HCT116 (cell line): Measurements from ENCODE around the gene TMEM186. TPM values are rescaled to one million over a fixed set of nuclear protein-coding genes. Genes with fewer than 3 reads are reported as not detected.

ENCODE experiments used
- ATAC-seq: fragments of 200-7000 bp; cut with Tn5 transposase; 2 replicates; pipeline ENCODE4 v1.9.1; 2020; ENCODE audit warnings: mild to moderate bottlenecking, moderate library complexity
- BruUV-seq: library from RNA; stranded (reverse); fragments of 400-500 nt; replicated peaks from 2 replicates; lab custom pipeline; 2021; lab: Mats Ljungman, UMichigan
- CTCF ChIA-PET: fragments of 300-600 bp; sonication (Branson Sonifier 250); formaldehyde crosslinking; loops from one replicate; lab custom pipeline; 2021; ENCODE audit warnings: antibody characterized with exemption; lab: Charles Lee
- POLR2A ChIA-PET: fragments of 300-600, 350-600 bp; sonication (Branson Sonifier 250); formaldehyde crosslinking; loops from one replicate; lab custom pipeline; 2021; ENCODE audit warnings: antibody characterized with exemption; lab: Charles Lee
- RAD21 ChIA-PET, 2 experiments: fragments of 300-600 bp; sonication (Branson Sonifier 250); formaldehyde crosslinking; loops; one replicate each; lab custom pipeline; 2023; ENCODE audit warnings: low total read pairs in 2 of 2; ENCODE audit not compliant: uncharacterized antibody in 2 of 2, unreplicated experiment in 2 of 2, low non-redundant PET in 1 of 2; lab: Charles Lee
- DNase-seq: peaks from one replicate; pipeline ENCODE4 v3.0.0-alpha.2; 2010; ENCODE audit warnings: low read depth, low spot score
- H2AFZ ChIP-seq: fragments of 200-600 bp; shearing (Covaris generic), sonication (generic); 2 replicates; pipeline ENCODE4 v1.6.1; 2017; ENCODE audit warnings: low read depth, mixed run types, mixed read lengths, antibody characterized with exemption, low read length; ENCODE audit not compliant: poor library complexity, severe bottlenecking
- H3K27ac ChIP-seq: 2 replicates; pipeline ENCODE4 v1.5.1; 2012; ENCODE audit warnings: low read depth, low read length
- H3K27me3 ChIP-seq: fragments of 200-600 bp; sonication (generic); 2 replicates; pipeline ENCODE4 v1.6.1; 2016; ENCODE audit warnings: mixed run types, low read length, mixed read lengths; ENCODE audit not compliant: insufficient read depth
- H3K36me3 ChIP-seq, 2 experiments: fragments of 200-500 bp in 1 of 2; fragments of 200-600 bp in 1 of 2; sonication (Bioruptor generic) in 1 of 2; sonication (generic) in 1 of 2; 2 replicates each; pipeline versions ENCODE4 v1.5.1 to v1.6.1; 2014 to 2016; ENCODE audit warnings: low read length in 2 of 2, inconsistent platforms in 1 of 2, mixed read lengths in 1 of 2, mixed run types in 1 of 2; ENCODE audit not compliant: insufficient read depth in 2 of 2, control insufficient read depth in 1 of 2
- H3K4me1 ChIP-seq, 2 experiments: fragments of 200-600 bp in 1 of 2; sonication (generic) in 1 of 2; 2 replicates each; pipeline versions ENCODE4 v1.5.1 to v1.6.1; 2012 to 2017; ENCODE audit warnings: low read length in 2 of 2, inconsistent platforms in 1 of 2, mild to moderate bottlenecking in 1 of 2, mixed read lengths in 1 of 2, mixed run types in 1 of 2, moderate library complexity in 1 of 2; ENCODE audit not compliant: insufficient read depth in 2 of 2, control insufficient read depth in 1 of 2
- H3K4me2 ChIP-seq: fragments of 200-600 bp; sonication (generic); 2 replicates; pipeline ENCODE4 v1.6.1; 2017; ENCODE audit warnings: mixed run types, low read length, mixed read lengths
- H3K4me3 ChIP-seq, 2 experiments: fragments of 200-600 bp in 1 of 2; sonication (generic) in 1 of 2; replicated peaks in 1 of 2; 2 replicates each; pipeline ENCODE4 v1.5.1; 2011 to 2016; ENCODE audit warnings: low read length in 2 of 2, control low read depth in 1 of 2, low read depth in 1 of 2, mild to moderate bottlenecking in 1 of 2, mixed read lengths in 1 of 2, mixed run types in 1 of 2
- H3K79me2 ChIP-seq: fragments of 200-600 bp; sonication (generic); 2 replicates; pipeline ENCODE4 v1.6.1; 2017; ENCODE audit warnings: mild to moderate bottlenecking, mixed run types, low read length, moderate library complexity, mixed read lengths; ENCODE audit not compliant: insufficient read depth
- H3K9ac ChIP-seq: fragments of 200-600 bp; sonication (generic); 2 replicates; pipeline ENCODE4 v1.6.1; 2016; ENCODE audit warnings: low read length, mixed read lengths
- H3K9me2 ChIP-seq: fragments of 200-600 bp; sonication (generic), shearing (Covaris generic); 2 replicates; pipeline ENCODE4 v1.6.1; 2017; ENCODE audit warnings: mixed run types, mild to moderate bottlenecking, moderate library complexity; ENCODE audit not compliant: insufficient read depth
- H3K9me3 ChIP-seq, 2 experiments: fragments of 200-500 bp in 1 of 2; fragments of 200-600 bp in 1 of 2; sonication (Bioruptor generic) in 1 of 2; sonication (generic) in 1 of 2; 2 replicates each; pipeline ENCODE4 v1.6.1; 2014 to 2017; ENCODE audit warnings: low read length in 2 of 2, mixed read lengths in 2 of 2, inconsistent platforms in 1 of 2, low read depth in 1 of 2, mild to moderate bottlenecking in 1 of 2, mixed run types in 1 of 2, moderate library complexity in 1 of 2; ENCODE audit not compliant: control insufficient read depth in 1 of 2, insufficient read depth in 1 of 2
- H4K20me1 ChIP-seq: fragments of 200-600 bp; sonication (generic), shearing (Covaris generic); 2 replicates; pipeline ENCODE4 v1.6.1; 2017; ENCODE audit warnings: mixed run types, mild to moderate bottlenecking, moderate library complexity; ENCODE audit not compliant: insufficient read depth
- CEBPB ChIP-seq: IDR thresholded peaks from 2 replicates; pipeline ENCODE4 v1.6.1; 2012; ENCODE audit warnings: low read depth
- EGR1 ChIP-seq: IDR thresholded peaks from 2 replicates; pipeline ENCODE4 v1.6.1; 2012; ENCODE audit warnings: low read depth
- EZH2phosphoT487 ChIP-seq: fragments of 200-600 bp; IDR thresholded peaks from 2 replicates; pipeline ENCODE4 v1.6.1; 2018; ENCODE audit warnings: antibody characterized with exemption, borderline replicate concordance
- FOSL1 ChIP-seq: IDR thresholded peaks from 2 replicates; pipeline ENCODE4 v1.6.1; 2012; ENCODE audit warnings: low read depth
- POLR2A ChIP-seq: IDR thresholded peaks from 2 replicates; pipeline ENCODE4 v1.7.0; 2011; ENCODE audit warnings: borderline replicate concordance; ENCODE audit not compliant: insufficient read depth, insufficient read length; ENCODE audit errors: extremely low read depth
- RAD21 ChIP-seq: IDR thresholded peaks from 2 replicates; pipeline ENCODE4 v1.6.1; 2012; ENCODE audit warnings: low read depth, mild to moderate bottlenecking
- SIN3A ChIP-seq: IDR thresholded peaks from 2 replicates; pipeline ENCODE4 v1.6.1; 2012; ENCODE audit warnings: low read depth
- SP1 ChIP-seq: IDR thresholded peaks from 2 replicates; pipeline ENCODE4 v1.6.1; 2012; ENCODE audit warnings: low read depth
- SRF ChIP-seq: IDR thresholded peaks from 2 replicates; pipeline ENCODE4 v1.6.1; 2012; ENCODE audit warnings: low read depth
- YY1 ChIP-seq: IDR thresholded peaks from 2 replicates; pipeline ENCODE4 v1.6.1; 2011; ENCODE audit warnings: low read length, low read depth, moderate library complexity, mild to moderate bottlenecking; ENCODE audit not compliant: insufficient replicate concordance; ENCODE audit errors: extremely low read depth
- intact Hi-C: fragments of 100-400 bp; cut with micrococcal nuclease; formaldehyde crosslinking; loops from 2 replicates; pipeline ENCODE4 v1.10.0; 2022
- total RNA-seq: library from RNA; stranded (reverse); gene quantifications from one replicate; pipeline ENCODE4 v1.2.1, GENCODE V29; 2021; ENCODE audit not compliant: unreplicated experiment
- TF ChIP-seq, protein P1 (sequence below): IDR thresholded peaks from 2 replicates; pipeline ENCODE4 v1.6.1; 2011; ENCODE audit warnings: mild to moderate bottlenecking, low read length, moderate library complexity; ENCODE audit not compliant: insufficient replicate concordance; ENCODE audit errors: extremely low read depth
- TF ChIP-seq, protein P2 (sequence below): IDR thresholded peaks from 2 replicates; pipeline ENCODE4 v1.6.1; 2012
- TF ChIP-seq, protein P3 (sequence below): IDR thresholded peaks from 2 replicates; pipeline ENCODE4 v1.6.1; 2012; ENCODE audit warnings: low read depth

The TMEM186 gene
- total RNA-seq, 1 experiment from 2014 or later, result 14.0 TPM

DNA sequence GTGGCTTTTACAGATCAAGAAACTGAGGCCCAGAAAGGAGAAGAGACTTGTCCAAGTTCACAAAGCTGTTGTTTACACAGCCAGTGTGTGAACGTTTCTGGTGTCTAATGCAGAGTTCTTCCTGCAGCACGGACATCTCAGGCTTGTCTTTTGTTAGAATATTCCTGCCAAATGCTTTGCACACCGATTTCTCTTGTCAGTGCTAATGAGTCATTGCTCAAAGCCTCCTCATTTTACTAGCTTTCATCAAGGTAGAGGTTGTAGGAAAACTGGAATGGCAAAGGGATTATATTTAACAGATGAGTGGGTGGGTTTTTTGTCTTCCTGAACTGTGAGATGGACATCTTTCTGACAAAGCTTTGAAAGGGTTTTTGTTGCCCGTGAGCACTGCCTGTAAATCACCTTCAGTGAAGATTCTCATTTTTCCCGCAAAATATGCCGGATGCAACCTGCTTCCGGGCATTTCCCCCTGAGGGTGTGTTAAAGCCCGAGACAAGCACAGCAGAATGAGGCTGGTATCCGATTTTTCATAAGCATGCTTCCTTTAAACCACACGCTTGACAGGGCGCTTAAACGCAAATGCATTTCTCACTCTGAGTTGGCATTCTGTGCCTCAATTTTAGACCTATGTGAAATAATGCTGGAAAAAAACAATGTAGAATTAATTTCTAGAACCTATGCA, 14.9 kb upstream of the TMEM186 start:
- TF ChIP-seq, protein P1, sequence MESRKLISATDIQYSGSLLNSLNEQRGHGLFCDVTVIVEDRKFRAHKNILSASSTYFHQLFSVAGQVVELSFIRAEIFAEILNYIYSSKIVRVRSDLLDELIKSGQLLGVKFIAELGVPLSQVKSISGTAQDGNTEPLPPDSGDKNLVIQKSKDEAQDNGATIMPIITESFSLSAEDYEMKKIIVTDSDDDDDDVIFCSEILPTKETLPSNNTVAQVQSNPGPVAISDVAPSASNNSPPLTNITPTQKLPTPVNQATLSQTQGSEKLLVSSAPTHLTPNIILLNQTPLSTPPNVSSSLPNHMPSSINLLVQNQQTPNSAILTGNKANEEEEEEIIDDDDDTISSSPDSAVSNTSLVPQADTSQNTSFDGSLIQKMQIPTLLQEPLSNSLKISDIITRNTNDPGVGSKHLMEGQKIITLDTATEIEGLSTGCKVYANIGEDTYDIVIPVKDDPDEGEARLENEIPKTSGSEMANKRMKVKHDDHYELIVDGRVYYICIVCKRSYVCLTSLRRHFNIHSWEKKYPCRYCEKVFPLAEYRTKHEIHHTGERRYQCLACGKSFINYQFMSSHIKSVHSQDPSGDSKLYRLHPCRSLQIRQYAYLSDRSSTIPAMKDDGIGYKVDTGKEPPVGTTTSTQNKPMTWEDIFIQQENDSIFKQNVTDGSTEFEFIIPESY, result no peak
- TF ChIP-seq POLR2A (no peak), CEBPB (no peak), FOSL1 (no peak)
- Histone ChIP-seq H3K9me2 (no peaks in the 10 kb centered on the region), H3K9me3 (no peaks in the 10 kb centered on the region), H3K4me1 (no peaks in the 10 kb centered on the region), H3K36me3 (peaks cover 54 to 72% of the 10 kb centered on the region in 2 experiments), H3K27ac (no peak overlapping the region), H4K20me1 (no peaks in the 10 kb centered on the region), H3K27me3 (no peaks in the 10 kb centered on the region), H3K4me2 (no peak overlapping the region), H3K79me2 (peaks cover 68% of the 10 kb centered on the region), H3K9ac (no peak overlapping the region), H3K4me3 (no peak overlapping the region), H2AFZ (no peak overlapping the region)
- CTCF ChIA-PET, result no interaction called here
- ATAC-seq (no peak), DNase-seq (no peak)
- RAD21 ChIA-PET, result no interaction called here
- intact Hi-C loops, result no loop called here
- POLR2A ChIA-PET, result no interaction called here
- BruUV-seq, result no TSS peak

DNA sequence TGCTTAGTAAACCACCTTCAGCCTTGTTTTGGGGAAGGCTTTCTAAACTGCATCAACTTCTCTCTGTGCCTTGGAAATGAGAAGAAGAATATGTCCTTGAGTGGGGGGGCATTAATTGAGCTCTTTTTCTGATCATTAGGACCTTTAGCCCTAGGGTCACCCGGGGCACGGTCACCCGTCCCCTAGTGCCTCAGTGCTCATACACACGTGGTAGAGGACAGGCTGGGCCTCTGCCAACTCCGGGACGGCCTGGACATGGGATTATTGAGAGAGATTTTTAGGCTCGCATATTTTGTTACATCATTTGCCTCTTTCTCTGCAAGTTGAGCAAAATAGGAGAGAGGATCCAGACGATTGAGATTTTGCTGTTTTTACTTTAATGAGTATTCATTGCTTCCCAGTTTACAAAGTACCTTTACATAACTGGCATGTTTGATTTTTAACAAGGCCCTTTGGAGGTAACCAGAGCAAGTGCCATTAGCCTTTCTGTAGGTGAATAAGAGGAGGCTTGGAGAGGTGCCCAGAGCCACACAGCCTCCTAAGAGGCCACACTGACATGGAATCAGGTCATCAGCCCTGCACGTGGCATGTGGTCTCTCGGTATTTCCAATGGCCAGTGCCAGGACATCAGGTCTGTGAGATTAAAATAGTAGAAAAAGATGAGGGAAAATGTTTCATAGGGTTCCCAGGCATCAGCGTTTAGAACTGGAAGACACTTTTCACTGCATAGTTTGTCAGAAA, 11.3 kb upstream of the TMEM186 start:
- Histone ChIP-seq H3K27ac (no peak overlapping the region), H3K27me3 (no peaks in the 10 kb centered on the region)
- DNase-seq, result no peak
- RAD21 ChIA-PET, result no interaction called here
- BruUV-seq, result no TSS peak
- TF ChIP-seq SRF, result no peak
- no peak for TF ChIP-seq EGR1
- TF ChIP-seq POLR2A, result no peak
- no peak for TF ChIP-seq EZH2phosphoT487
- TF ChIP-seq, protein P2, sequence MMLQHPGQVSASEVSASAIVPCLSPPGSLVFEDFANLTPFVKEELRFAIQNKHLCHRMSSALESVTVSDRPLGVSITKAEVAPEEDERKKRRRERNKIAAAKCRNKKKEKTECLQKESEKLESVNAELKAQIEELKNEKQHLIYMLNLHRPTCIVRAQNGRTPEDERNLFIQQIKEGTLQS, result no peak
- TF ChIP-seq, protein P3, sequence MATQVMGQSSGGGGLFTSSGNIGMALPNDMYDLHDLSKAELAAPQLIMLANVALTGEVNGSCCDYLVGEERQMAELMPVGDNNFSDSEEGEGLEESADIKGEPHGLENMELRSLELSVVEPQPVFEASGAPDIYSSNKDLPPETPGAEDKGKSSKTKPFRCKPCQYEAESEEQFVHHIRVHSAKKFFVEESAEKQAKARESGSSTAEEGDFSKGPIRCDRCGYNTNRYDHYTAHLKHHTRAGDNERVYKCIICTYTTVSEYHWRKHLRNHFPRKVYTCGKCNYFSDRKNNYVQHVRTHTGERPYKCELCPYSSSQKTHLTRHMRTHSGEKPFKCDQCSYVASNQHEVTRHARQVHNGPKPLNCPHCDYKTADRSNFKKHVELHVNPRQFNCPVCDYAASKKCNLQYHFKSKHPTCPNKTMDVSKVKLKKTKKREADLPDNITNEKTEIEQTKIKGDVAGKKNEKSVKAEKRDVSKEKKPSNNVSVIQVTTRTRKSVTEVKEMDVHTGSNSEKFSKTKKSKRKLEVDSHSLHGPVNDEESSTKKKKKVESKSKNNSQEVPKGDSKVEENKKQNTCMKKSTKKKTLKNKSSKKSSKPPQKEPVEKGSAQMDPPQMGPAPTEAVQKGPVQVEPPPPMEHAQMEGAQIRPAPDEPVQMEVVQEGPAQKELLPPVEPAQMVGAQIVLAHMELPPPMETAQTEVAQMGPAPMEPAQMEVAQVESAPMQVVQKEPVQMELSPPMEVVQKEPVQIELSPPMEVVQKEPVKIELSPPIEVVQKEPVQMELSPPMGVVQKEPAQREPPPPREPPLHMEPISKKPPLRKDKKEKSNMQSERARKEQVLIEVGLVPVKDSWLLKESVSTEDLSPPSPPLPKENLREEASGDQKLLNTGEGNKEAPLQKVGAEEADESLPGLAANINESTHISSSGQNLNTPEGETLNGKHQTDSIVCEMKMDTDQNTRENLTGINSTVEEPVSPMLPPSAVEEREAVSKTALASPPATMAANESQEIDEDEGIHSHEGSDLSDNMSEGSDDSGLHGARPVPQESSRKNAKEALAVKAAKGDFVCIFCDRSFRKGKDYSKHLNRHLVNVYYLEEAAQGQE, result no peak
- TF ChIP-seq SIN3A, result no peak
- TF ChIP-seq SP1, result no peak
- no peak for TF ChIP-seq RAD21
- TF ChIP-seq YY1, result no peak
- TF ChIP-seq FOSL1, result no peak
- TF ChIP-seq, all 23 proteins: peak for 0
- H3K9me3 ChIP-seq, result no peaks in the 10 kb centered on the region
- ChIA-PET POLR2A (no interaction called here), CTCF (no interaction called here)
- H3K79me2 ChIP-seq, result peaks cover 80% of the 10 kb centered on the region
- H3K4me2 ChIP-seq, result no peak overlapping the region
- H2AFZ ChIP-seq, result no peak overlapping the region
- ATAC-seq, result no peak
- no peak overlapping the region for H3K9ac ChIP-seq
- no peaks in the 10 kb centered on the region for H3K4me1 ChIP-seq
- intact Hi-C loops, result no loop called here
- H4K20me1 ChIP-seq, result 0 out of 2 replicates have a peak, but pooled peaks cover 6% of the 10 kb centered on the region
- peaks cover 59 to 70% of the 10 kb centered on the region in 2 experiments for H3K36me3 ChIP-seq
- no peak overlapping the region for H3K4me3 ChIP-seq
- no peaks in the 10 kb centered on the region for H3K9me2 ChIP-seq
